Naive thymus-derived CD4-positive, alpha-beta T cell (primary cell): ENCODE measurements around the gene CCDC88C. TPM values are rescaled to one million over a fixed set of nuclear protein-coding genes. Genes with fewer than 3 reads are reported as not detected.

Experiments
- ATAC-seq: fragments of 150-1000 bp; cut with Tn5 transposase; 2 replicates; pipeline ENCODE4 v1.10.0; 2021; ENCODE audit warnings: mild to moderate bottlenecking, moderate library complexity
- CTCF ChIA-PET: fragments of 350-600 bp; sonication (Branson Sonifier 250); formaldehyde crosslinking; loops from one replicate; lab custom pipeline; 2021; ENCODE audit warnings: antibody characterized with exemption; lab: Charles Lee
- POLR2A ChIA-PET: fragments of 350-600 bp; sonication (Branson Sonifier 250); formaldehyde crosslinking; loops from one replicate; lab custom pipeline; 2021; ENCODE audit warnings: antibody characterized with exemption, inconsistent platforms; lab: Charles Lee
- DNase-seq, 9 donors: peaks; one replicate each; pipeline versions ENCODE4 v3.0.0 to v3.0.0-alpha.2; 2020 to 2022; ENCODE audit warnings: mixed read lengths in 1 of 9
- H3K27ac ChIP-seq: one replicate; pipeline ENCODE4 v1.7.0; 2013; ENCODE audit warnings: mild to moderate bottlenecking, low read depth, low read length, moderate library complexity
- H3K27me3 ChIP-seq, 2 donors: one replicate each; pipeline ENCODE4 v1.7.0; 2013; ENCODE audit warnings: low read length in 2 of 2, mild to moderate bottlenecking in 2 of 2, moderate library complexity in 2 of 2; ENCODE audit not compliant: control insufficient read depth in 2 of 2, insufficient read depth in 2 of 2
- H3K36me3 ChIP-seq, 3 experiments: 1 replicate in 2 of 3; 2 replicates in 1 of 3; pipeline ENCODE4 v1.7.0; 2013; ENCODE audit warnings: low read length in 3 of 3, mild to moderate bottlenecking in 3 of 3, moderate library complexity in 1 of 3; ENCODE audit not compliant: insufficient read depth in 3 of 3, control insufficient read depth in 2 of 3
- H3K4me1 ChIP-seq, 2 donors: one replicate each; pipeline ENCODE4 v1.7.0; 2013; ENCODE audit warnings: low read length in 2 of 2, mild to moderate bottlenecking in 2 of 2, moderate library complexity in 1 of 2; ENCODE audit not compliant: control insufficient read depth in 2 of 2, insufficient read depth in 2 of 2
- H3K4me3 ChIP-seq: 2 replicates; pipeline ENCODE4 v1.7.0; 2013; ENCODE audit warnings: mild to moderate bottlenecking, low read length
- H3K9me3 ChIP-seq, 3 experiments: 1 replicate in 2 of 3; 2 replicates in 1 of 3; pipeline ENCODE4 v1.7.0; 2013; ENCODE audit warnings: low read length in 3 of 3; ENCODE audit not compliant: control insufficient read depth in 2 of 3
- H3K27ac Mint-ChIP-seq, 9 donors: one replicate each; pipeline ENCODE4 v1.8.0; 2020 to 2022; ENCODE audit warnings: mixed read lengths in 9 of 9, mild to moderate bottlenecking in 8 of 9, moderate library complexity in 5 of 9, inconsistent platforms in 2 of 9
- H3K27me3 Mint-ChIP-seq, 5 donors: one replicate each; pipeline ENCODE4 v1.8.0; 2021 to 2022; ENCODE audit warnings: mixed read lengths in 5 of 5, mild to moderate bottlenecking in 1 of 5
- H3K36me3 Mint-ChIP-seq, 5 donors: one replicate each; pipeline ENCODE4 v1.8.0; 2020 to 2022; ENCODE audit warnings: mixed read lengths in 5 of 5, mild to moderate bottlenecking in 3 of 5, inconsistent platforms in 1 of 5
- H3K4me1 Mint-ChIP-seq, 7 donors: one replicate each; pipeline ENCODE4 v1.8.0; 2020 to 2022; ENCODE audit warnings: mixed read lengths in 7 of 7, mild to moderate bottlenecking in 3 of 7, inconsistent platforms in 1 of 7
- H3K4me3 Mint-ChIP-seq, 10 donors: one replicate each; pipeline ENCODE4 v1.8.0; 2020 to 2022; ENCODE audit warnings: mild to moderate bottlenecking in 10 of 10, mixed read lengths in 10 of 10, moderate library complexity in 6 of 10, inconsistent platforms in 2 of 10
- H3K9me3 Mint-ChIP-seq, 11 donors: one replicate each; pipeline ENCODE4 v1.8.0; 2020 to 2022; ENCODE audit warnings: mixed read lengths in 11 of 11, mild to moderate bottlenecking in 4 of 11, inconsistent platforms in 1 of 11, moderate library complexity in 1 of 11
- intact Hi-C, 2 donors: fragments of 100-400 bp; cut with micrococcal nuclease; formaldehyde crosslinking; loops; one replicate each; pipeline ENCODE4 v1.15.1; 2023
- polyA plus RNA-seq, 2 donors: library from polyadenylated mRNA; unstranded; fragments of 300-500 nt; fragmentation: Illumina TruSeq; gene quantifications; one replicate each; pipeline ENCODE4 v1.2.3, GENCODE V29; 2021
- total RNA-seq, 6 experiments: library from RNA in 5 of 6; stranded (reverse) in 5 of 6; gene quantifications; 1 replicate in 5 of 6; 2 replicates in 1 of 6; pipeline ENCODE4 v1.2.3 and lab custom pipeline; 2021 to 2026

The CCDC88C gene
- total and polyA plus RNA-seq, 7 experiments from 2014 or later: 23.6 to 324 (median 274) TPM

GRCh38 chr14:91291786-91292405 lies 125.7 kb downstream of the CCDC88C start:
- ATAC-seq (no peak), DNase-seq (no peak)
- Mint-ChIP-seq H3K27me3 (no peaks in the 10 kb centered on the region), H3K9me3 (no peaks in the 10 kb centered on the region), H3K4me1 (peaks cover 0 to 14% (median 3%) of the 10 kb centered on the region in 7 donors), H3K36me3 (peaks cover 0 to 62% (median 36%) of the 10 kb centered on the region in 5 donors), H3K4me3 (no peak overlapping the region), H3K27ac (peak overlapping the region in 7 of 9 donors; percentile 4 to 88 (median 60))
- no peaks in the 10 kb centered on the region for H3K27me3 ChIP-seq
- POLR2A ChIA-PET: interaction anchor here (1.2 kb wide), 1 partner anchor 10 kb away, joined by 4 read pairs; no protein-coding TSS in a partner anchor
- no peaks in the 10 kb centered on the region for H3K9me3 ChIP-seq
- no peak overlapping the region for H3K4me3 ChIP-seq
- no peaks in the 10 kb centered on the region for H3K4me1 ChIP-seq
- no peak overlapping the region for H3K27ac ChIP-seq
- intact Hi-C loops: no loop called here
- peaks cover 48 to 97% (median 60%) of the 10 kb centered on the region in 3 experiments for H3K36me3 ChIP-seq
- CTCF ChIA-PET: interaction anchor here (17.3 kb wide), 1 partner anchor 117 kb away, joined by 204 read pairs; no protein-coding TSS in a partner anchor

- peaks cover 5 to 21% (median 8%) of the 10 kb centered on the region in 7 donors for H3K4me1 Mint-ChIP-seq
- H3K27ac Mint-ChIP-seq: peak overlapping the region in 3 of 9 donors; percentile 13 to 56 (median 36)
- intact Hi-C loops: no loop called here
Observed at GRCh38 chr14:91290986-91291385, 126.6 kb downstream of the CCDC88C start.

GRCh38 chr14:91289464-91289863 lies 128.2 kb downstream of the CCDC88C start:
- peaks cover 53 to 95% (median 57%) of the 10 kb centered on the region in 3 experiments for H3K36me3 ChIP-seq
- POLR2A ChIA-PET: interaction anchor here (0.7 to 1.7 kb wide), 2 partner anchors 46 to 1504 kb away, joined by 3 to 5 read pairs; no protein-coding TSS in a partner anchor
- Mint-ChIP-seq H3K36me3 (peaks cover 5 to 70% (median 45%) of the 10 kb centered on the region in 5 donors), H3K9me3 (no peaks in the 10 kb centered on the region), H3K27me3 (no peaks in the 10 kb centered on the region), H3K27ac (peak overlapping the region in 3 of 9 donors; percentile 5 to 43 (median 23)), H3K4me3 (no peak overlapping the region), H3K4me1 (peaks cover 8 to 32% (median 16%) of the 10 kb centered on the region in 7 donors)
- H3K9me3 ChIP-seq: no peaks in the 10 kb centered on the region
- DNase-seq (no peak), ATAC-seq (no peak)
- H3K4me1 ChIP-seq: no peaks in the 10 kb centered on the region
- CTCF ChIA-PET: interaction anchor here (0.8 to 17.3 kb wide), 3 partner anchors 12 to 131 kb away, joined by 4 to 204 read pairs (median 12); no protein-coding TSS in a partner anchor
- intact Hi-C loops: no loop called here
- H3K4me3 ChIP-seq: no peak overlapping the region
- H3K27ac ChIP-seq: no peak overlapping the region
- H3K27me3 ChIP-seq: no peaks in the 10 kb centered on the region

More at GRCh38 chr14:91290986-91291385, 126.6 kb downstream of the CCDC88C start:
- Mint-ChIP-seq H3K9me3 (no peaks in the 10 kb centered on the region), H3K27me3 (no peaks in the 10 kb centered on the region), H3K4me3 (no peak overlapping the region), H3K36me3 (peaks cover 5 to 61% (median 35%) of the 10 kb centered on the region in 5 donors)
- DNase-seq (no peak), ATAC-seq (no peak)
- no peaks in the 10 kb centered on the region for H3K27me3 ChIP-seq
- CTCF ChIA-PET: interaction anchor here (17.3 kb wide), 1 partner anchor 116 kb away, joined by 204 read pairs; no protein-coding TSS in a partner anchor
- H3K4me1 ChIP-seq: no peaks in the 10 kb centered on the region
- H3K9me3 ChIP-seq: no peaks in the 10 kb centered on the region
- no peak overlapping the region for H3K4me3 ChIP-seq
- POLR2A ChIA-PET: interaction anchor here (1.2 to 1.7 kb wide), 2 partner anchors 9 to 48 kb away, joined by 4 to 5 read pairs; no protein-coding TSS in a partner anchor
- peaks cover 50 to 95% (median 53%) of the 10 kb centered on the region in 3 experiments for H3K36me3 ChIP-seq
- H3K27ac ChIP-seq: no peak overlapping the region

- ChIA-PET CTCF (interaction anchor here (0.5 to 17.3 kb wide), 6 partner anchors 11 to 398 kb away, joined by 3 to 204 read pairs (median 4); no protein-coding TSS in a partner anchor), POLR2A (no interaction called here)
- Mint-ChIP-seq H3K4me3 (no peak overlapping the region), H3K4me1 (peaks cover 8 to 33% (median 17%) of the 10 kb centered on the region in 7 donors), H3K36me3 (peaks cover 5 to 71% (median 45%) of the 10 kb centered on the region in 5 donors), H3K9me3 (no peaks in the 10 kb centered on the region), H3K27me3 (no peaks in the 10 kb centered on the region), H3K27ac (peak overlapping the region in 1 of 9 donors; percentile 43)
- ATAC-seq (no peak), DNase-seq (no peak)
- Histone ChIP-seq H3K4me3 (no peak overlapping the region), H3K9me3 (no peaks in the 10 kb centered on the region), H3K27me3 (no peaks in the 10 kb centered on the region), H3K4me1 (no peaks in the 10 kb centered on the region), H3K27ac (no peak overlapping the region), H3K36me3 (peaks cover 53 to 95% (median 53%) of the 10 kb centered on the region in 3 experiments)
- intact Hi-C loops: no loop called here
Observed at GRCh38 chr14:91288876-91289275, 128.7 kb downstream of the CCDC88C start.

- H3K36me3 ChIP-seq: peaks cover 48 to 95% (median 68%) of the 10 kb centered on the region in 3 experiments
- Mint-ChIP-seq H3K27me3 (no peaks in the 10 kb centered on the region), H3K4me3 (peak overlapping the region in 1 of 10 donors; percentile 35), H3K27ac (peak overlapping the region; percentile 2 to 86 (median 63)), H3K4me1 (peaks cover 11 to 25% (median 17%) of the 10 kb centered on the region in 7 donors), H3K36me3 (peaks cover 12 to 71% (median 45%) of the 10 kb centered on the region in 5 donors), H3K9me3 (no peaks in the 10 kb centered on the region)
- no peaks in the 10 kb centered on the region for H3K4me1 ChIP-seq
- H3K27me3 ChIP-seq: no peaks in the 10 kb centered on the region
- CTCF ChIA-PET: interaction anchor here (0.6 to 17.3 kb wide), 11 partner anchors 9 to 575 kb away, joined by 3 to 204 read pairs (median 4); no protein-coding TSS in a partner anchor
- H3K4me3 ChIP-seq: no peak overlapping the region
- ATAC-seq (peak; percentile 89), DNase-seq (peak; percentile 55 to 77 (median 69))
- H3K9me3 ChIP-seq: no peaks in the 10 kb centered on the region
- H3K27ac ChIP-seq: no peak overlapping the region
- POLR2A ChIA-PET: interaction anchor here (0.6 to 3.4 kb wide), 3 partner anchors 60 to 277 kb away, joined by 3 to 21 read pairs (median 3); no protein-coding TSS in a partner anchor
- intact Hi-C loops: loop anchor here (1.0 kb wide), 6 partner anchors 40 to 383 kb away; no protein-coding TSS in a partner anchor
Observed at GRCh38 chr14:91286530-91286937, 131.1 kb downstream of the CCDC88C start.

GRCh38 chr14:91284791-91285548 lies 132.7 kb downstream of the CCDC88C start:
- peaks cover 12 to 69% (median 44%) of the 10 kb centered on the region in 5 donors for H3K36me3 Mint-ChIP-seq

More at GRCh38 chr14:91284791-91285548, 132.7 kb downstream of the CCDC88C start:
- Mint-ChIP-seq H3K4me1 (peaks cover 11 to 25% (median 17%) of the 10 kb centered on the region in 7 donors), H3K9me3 (no peaks in the 10 kb centered on the region), H3K4me3 (no peak overlapping the region), H3K27ac (peak overlapping the region in 7 of 9 donors; percentile 4 to 82 (median 47)), H3K27me3 (no peaks in the 10 kb centered on the region)
- DNase-seq: no peak
- CTCF ChIA-PET: interaction anchor here (0.6 to 17.3 kb wide), 9 partner anchors 8 to 331 kb away, joined by 3 to 204 read pairs (median 3); no protein-coding TSS in a partner anchor
- Histone ChIP-seq H3K27ac (no peak overlapping the region), H3K36me3 (peaks cover 55 to 95% (median 75%) of the 10 kb centered on the region in 3 experiments), H3K4me3 (no peak overlapping the region), H3K9me3 (no peaks in the 10 kb centered on the region), H3K27me3 (no peaks in the 10 kb centered on the region), H3K4me1 (no peaks in the 10 kb centered on the region)
- ATAC-seq: no peak
- intact Hi-C loops: no loop called here
- POLR2A ChIA-PET: interaction anchor here (1.1 to 3.4 kb wide), 2 partner anchors 42 to 108 kb away, joined by 3 to 21 read pairs; no protein-coding TSS in a partner anchor
